HEK293T (cell line): ENCODE data around the gene CCDC187.

ENCODE experiments used
- CTCF ChIA-PET: fragments of 350-600 bp; formaldehyde crosslinking; extraction: SDS; loops from one replicate; lab custom pipeline; 2021; ENCODE audit warnings: antibody characterized with exemption, inconsistent platforms; lab: Yijun Ruan, JAX
- POLR2A ChIA-PET: fragments of 350-600 bp; formaldehyde crosslinking; extraction: SDS; loops from one replicate; lab custom pipeline; 2020; ENCODE audit warnings: antibody characterized with exemption, inconsistent platforms; lab: Yijun Ruan, JAX
- DNase-seq: peaks from one replicate; pipeline ENCODE4 v3.0.0; 2012; ENCODE audit warnings: mixed read lengths; ENCODE audit errors: extremely low spot score
- ARNT ChIP-seq: fragments of 450-650 bp; IDR thresholded peaks from 2 replicates; pipeline ENCODE4 v1.6.1; 2017; ENCODE audit warnings: mild to moderate bottlenecking
- BHLHE40 ChIP-seq: fragments of 450-650 bp; IDR thresholded peaks from 2 replicates; pipeline ENCODE4 v1.6.1; 2016; ENCODE audit warnings: mild to moderate bottlenecking, moderate library complexity, borderline replicate concordance
- CTBP1 ChIP-seq: fragments of 450-650 bp; IDR thresholded peaks from 2 replicates; pipeline ENCODE4 v1.6.1; 2016; ENCODE audit warnings: borderline replicate concordance
- ELF4 ChIP-seq: fragments of 450-650 bp; IDR thresholded peaks from 2 replicates; pipeline ENCODE4 v1.6.1; 2017; ENCODE audit warnings: antibody characterized with exemption
- FOXA1 ChIP-seq: fragments of 450-650 bp; IDR thresholded peaks from 2 replicates; pipeline ENCODE4 v1.6.1; 2016; ENCODE audit warnings: mild to moderate bottlenecking
- FOXK2 ChIP-seq: fragments of 450-650 bp; IDR thresholded peaks from 2 replicates; pipeline ENCODE4 v1.6.1; 2016; ENCODE audit warnings: mild to moderate bottlenecking
- FOXM1 ChIP-seq: fragments of 450-650 bp; IDR thresholded peaks from 2 replicates; pipeline ENCODE4 v1.6.1; 2017; ENCODE audit warnings: mild to moderate bottlenecking, borderline replicate concordance
- HDGF ChIP-seq: fragments of 450-650 bp; IDR thresholded peaks from 2 replicates; pipeline ENCODE4 v1.6.1; 2017; ENCODE audit warnings: antibody characterized with exemption, borderline replicate concordance
- L3MBTL2 ChIP-seq: fragments of 450-650 bp; conservative IDR thresholded peaks from 2 replicates; pipeline ENCODE4 v1.6.1; 2016; ENCODE audit warnings: mild to moderate bottlenecking
- LEF1 ChIP-seq: fragments of 450-650 bp; IDR thresholded peaks from 2 replicates; pipeline ENCODE4 v1.6.1; 2017; ENCODE audit warnings: mild to moderate bottlenecking, borderline replicate concordance
- NFRKB ChIP-seq: fragments of 450-650 bp; IDR thresholded peaks from 2 replicates; pipeline ENCODE4 v1.6.1; 2016; ENCODE audit warnings: mild to moderate bottlenecking, moderate library complexity
- PKNOX1 ChIP-seq: fragments of 450-650 bp; IDR thresholded peaks from 2 replicates; pipeline ENCODE4 v1.6.1; 2016
- SP1 ChIP-seq: fragments of 450-650 bp; IDR thresholded peaks from 2 replicates; pipeline ENCODE4 v1.6.1; 2017
- SUZ12 ChIP-seq: fragments of 450-650 bp; IDR thresholded peaks from 2 replicates; pipeline ENCODE4 v1.6.1; 2016; ENCODE audit warnings: mild to moderate bottlenecking
- TARDBP ChIP-seq: fragments of 450-650 bp; IDR thresholded peaks from 2 replicates; pipeline ENCODE4 v1.6.1; 2016
- ZNF384 ChIP-seq: fragments of 450-650 bp; IDR thresholded peaks from 2 replicates; pipeline ENCODE4 v1.6.1; 2016

Gene CCDC187

GRCh38 chr9:136303066-136303824 lies 649 bp downstream of the CCDC187 start:
- TF ChIP-seq ARNT (no peak), CTBP1 (no peak), LEF1 (no peak), SP1 (no peak), PKNOX1 (no peak), FOXA1 (no peak), BHLHE40 (no peak), FOXM1 (no peak), L3MBTL2 (no peak), TARDBP (no peak), SUZ12 (no peak), ZNF384 (no peak), NFRKB (no peak), HDGF (no peak), ELF4 (no peak), FOXK2 (no peak)
- CTCF ChIA-PET, result no interaction called here
- DNase-seq, result no peak
- POLR2A ChIA-PET, result interaction anchor here (1.2 kb wide), 1 partner anchor 60 kb away, joined by 4 read pairs; no protein-coding TSS in a partner anchor

- POLR2A ChIA-PET, result no interaction called here
- CTCF ChIA-PET, result no interaction called here
- TF ChIP-seq ELF4, result no peak
- no peak for DNase-seq
Observed at GRCh38 chr9:136302527-136302926, 1.4 kb downstream of the CCDC187 start.

GRCh38 chr9:136300866-136301265 lies 3.0 kb downstream of the CCDC187 start:
- POLR2A ChIA-PET, result no interaction called here

GRCh38 chr9:136300016-136300545 lies 3.8 kb downstream of the CCDC187 start:
- ChIA-PET CTCF (interaction anchor here (0.6 to 0.8 kb wide), 2 partner anchors 9 to 22 kb away, joined by 3 to 4 read pairs; no protein-coding TSS in a partner anchor), POLR2A (no interaction called here)
- TF ChIP-seq TARDBP (no peak), SP1 (no peak)
- DNase-seq, result no peak

More at GRCh38 chr9:136300866-136301265, 3.0 kb downstream of the CCDC187 start:
- no peak for DNase-seq
- TF ChIP-seq SUZ12 (no peak), SP1 (no peak), HDGF (no peak), ELF4 (no peak), ZNF384 (no peak), LEF1 (no peak), FOXM1 (no peak), FOXA1 (no peak), L3MBTL2 (no peak), NFRKB (no peak), BHLHE40 (no peak), ARNT (no peak), TARDBP (no peak), PKNOX1 (no peak), FOXK2 (no peak), CTBP1 (no peak)
- CTCF ChIA-PET, result interaction anchor here (0.8 kb wide), 1 partner anchor 8 kb away, joined by 3 read pairs; no protein-coding TSS in a partner anchor

- CTCF ChIA-PET, result no interaction called here
- POLR2A ChIA-PET, result no interaction called here
- no peak for TF ChIP-seq SUZ12
- no peak for TF ChIP-seq HDGF
- TF ChIP-seq ZNF384, result no peak
- no peak for TF ChIP-seq SP1
- TF ChIP-seq NFRKB, result no peak
- no peak for TF ChIP-seq LEF1
- no peak for TF ChIP-seq CTBP1
- no peak for TF ChIP-seq FOXK2
- no peak for TF ChIP-seq FOXM1
- no peak for TF ChIP-seq PKNOX1
- TF ChIP-seq ARNT, result no peak
- TF ChIP-seq FOXA1, result no peak
- no peak for TF ChIP-seq BHLHE40
- TF ChIP-seq TARDBP, result no peak
- TF ChIP-seq L3MBTL2, result no peak
- no peak for TF ChIP-seq ELF4
- no peak for DNase-seq
Observed at GRCh38 chr9:136299541-136299940, 4.4 kb downstream of the CCDC187 start.

- no peak for TF ChIP-seq FOXM1
- no peak for TF ChIP-seq CTBP1
- CTCF ChIA-PET, result no interaction called here
- no peak for DNase-seq
- POLR2A ChIA-PET, result no interaction called here
Observed at GRCh38 chr9:136299116-136299515, 4.8 kb downstream of the CCDC187 start.
